ENCODE measurements around the gene UBE2C.
"Not testable (repeated sequence)": the region's sequence is repeated elsewhere in the genome, so short reads cannot be mapped to it uniquely, and the experiment has no call there.

The UBE2C gene

GRCh38 chr20:45812157-45813005 lies at the start of gene UBE2C:
UBE2C (plus strand) TSS chr20:45812644; CDS start chr20:45812696, 52 bp downstream.
- peak; percentile 98 for DNase-seq

- DNase-seq, result not testable (repeated sequence)
Observed at GRCh38 chr20:45764618-45765282, 47.7 kb upstream of the UBE2C start.

GRCh38 chr20:45765307-45765875 lies 47.1 kb upstream of the UBE2C start:
- no peak for DNase-seq

GRCh38 chr20:45765980-45766379 lies 46.5 kb upstream of the UBE2C start:
- no peak for DNase-seq

GRCh38 chr20:45768479-45768878 lies 44.0 kb upstream of the UBE2C start:
- no peak for DNase-seq

GRCh38 chr20:45771182-45771759 lies 41.2 kb upstream of the UBE2C start:
- peak; percentile 92 for DNase-seq

- DNase-seq, result no peak
Observed at GRCh38 chr20:45772693-45773092, 39.8 kb upstream of the UBE2C start.

GRCh38 chr20:45774945-45775344 lies 37.5 kb upstream of the UBE2C start:
- DNase-seq, result no peak

GRCh38 chr20:45775411-45775810 lies 37.0 kb upstream of the UBE2C start:
- DNase-seq, result no peak

- no peak for DNase-seq
Observed at GRCh38 chr20:45776931-45777330, 35.5 kb upstream of the UBE2C start.

- DNase-seq, result no peak
Observed at GRCh38 chr20:45779011-45779915, 33.2 kb upstream of the UBE2C start.

GRCh38 chr20:45780159-45780558 lies 32.3 kb upstream of the UBE2C start:
- no peak for DNase-seq

- DNase-seq, result peak; percentile 61
Observed at GRCh38 chr20:45781391-45781931, 31.0 kb upstream of the UBE2C start.

GRCh38 chr20:45782890-45783289 lies 29.6 kb upstream of the UBE2C start:
- peak; percentile 44 for DNase-seq

GRCh38 chr20:45783656-45784294 lies 28.7 kb upstream of the UBE2C start:
- DNase-seq, result no peak

GRCh38 chr20:45788351-45788750 lies 24.1 kb upstream of the UBE2C start:
- no peak for DNase-seq

- no peak for DNase-seq
Observed at GRCh38 chr20:45792317-45793118, 19.9 kb upstream of the UBE2C start.

GRCh38 chr20:45796337-45797065 lies 15.9 kb upstream of the UBE2C start:
- DNase-seq, result no peak

GRCh38 chr20:45797510-45797909 lies 14.9 kb upstream of the UBE2C start:
- not testable (repeated sequence) for DNase-seq

- not testable (repeated sequence) for DNase-seq
Observed at GRCh38 chr20:45797955-45798354, 14.5 kb upstream of the UBE2C start.
